Measurements from ENCODE around the gene C10orf62. TPM values are rescaled to one million over a fixed set of nuclear protein-coding genes. Genes with fewer than 3 reads are reported as not detected.

C10orf62 gene
- total and polyA plus RNA-seq, 9 of the 15 experiments (the other 6 are each of a cell fraction or from before 2014, with no cell fraction given) = not detected

DNA sequence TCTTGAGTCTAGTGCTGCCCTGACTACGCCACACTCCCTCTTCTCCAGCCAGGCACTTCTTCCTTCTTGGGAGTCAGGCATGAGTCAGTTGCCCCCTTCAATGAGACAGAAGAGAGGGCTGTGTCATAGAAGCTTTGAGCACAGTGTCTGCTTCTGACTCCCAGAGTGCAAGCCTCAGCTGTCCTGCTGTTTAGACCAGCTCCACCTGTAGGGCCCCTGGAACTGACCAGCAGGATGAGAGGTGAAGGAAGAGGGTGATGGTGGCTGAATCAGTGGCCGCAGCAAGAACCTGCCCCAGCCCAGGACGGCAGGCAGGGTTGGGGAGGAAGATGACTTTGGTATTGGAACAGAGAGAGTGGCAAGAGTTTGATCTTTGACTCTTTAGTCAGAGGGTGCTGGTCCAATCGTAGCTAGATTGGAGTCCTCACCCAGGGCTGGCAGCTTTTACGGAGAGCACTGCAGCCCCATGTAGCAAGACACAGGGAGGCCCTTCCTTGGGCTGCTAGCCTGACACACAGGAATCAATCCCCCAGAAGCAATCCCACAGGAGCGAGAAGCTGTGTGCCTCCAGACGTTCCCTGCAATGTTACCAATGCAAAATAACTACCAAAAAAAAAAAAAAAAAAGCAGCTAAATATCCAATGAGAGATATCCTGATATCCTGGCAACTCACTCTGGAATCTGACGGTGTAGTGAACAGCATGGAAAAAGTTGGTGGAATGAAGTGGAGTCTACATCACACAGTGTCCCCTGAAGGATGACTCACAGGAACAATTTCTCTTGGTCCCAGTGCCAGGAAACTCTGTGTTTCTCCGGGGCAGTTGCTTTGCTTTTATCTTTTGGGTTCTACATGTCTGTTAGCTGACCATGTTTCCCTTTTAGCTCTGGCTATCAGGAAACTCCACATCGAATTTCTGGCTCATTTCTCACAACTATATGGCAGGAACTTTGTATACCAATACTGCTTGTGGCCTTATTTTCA is 6.9 kb downstream of the C10orf62 start (continued):
- TF ChIP-seq FOSL1 (tag; conservative IDR thresholded peaks at IDR 0.05) = peak; percentile 66
- TF ChIP-seq KAT2B (IDR thresholded peaks at IDR 0.05; ENCODE audit: low read depth, low read length) = no peak
- peak; percentile 43; the same call in 1 of the 2 replicates for TF ChIP-seq SMARCA4 (IDR thresholded peaks at IDR 0.05)
- TF ChIP-seq SIRT6 (IDR thresholded peaks at IDR 0.05; ENCODE audit: low read depth, low read length) = no peak
- TF ChIP-seq EGR1 (conservative IDR thresholded peaks at IDR 0.05) = no peak
- TF ChIP-seq, protein P1, sequence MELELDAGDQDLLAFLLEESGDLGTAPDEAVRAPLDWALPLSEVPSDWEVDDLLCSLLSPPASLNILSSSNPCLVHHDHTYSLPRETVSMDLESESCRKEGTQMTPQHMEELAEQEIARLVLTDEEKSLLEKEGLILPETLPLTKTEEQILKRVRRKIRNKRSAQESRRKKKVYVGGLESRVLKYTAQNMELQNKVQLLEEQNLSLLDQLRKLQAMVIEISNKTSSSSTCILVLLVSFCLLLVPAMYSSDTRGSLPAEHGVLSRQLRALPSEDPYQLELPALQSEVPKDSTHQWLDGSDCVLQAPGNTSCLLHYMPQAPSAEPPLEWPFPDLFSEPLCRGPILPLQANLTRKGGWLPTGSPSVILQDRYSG (tag; conservative IDR thresholded peaks at IDR 0.05; ENCODE audit: low read depth) = no peak

DNA sequence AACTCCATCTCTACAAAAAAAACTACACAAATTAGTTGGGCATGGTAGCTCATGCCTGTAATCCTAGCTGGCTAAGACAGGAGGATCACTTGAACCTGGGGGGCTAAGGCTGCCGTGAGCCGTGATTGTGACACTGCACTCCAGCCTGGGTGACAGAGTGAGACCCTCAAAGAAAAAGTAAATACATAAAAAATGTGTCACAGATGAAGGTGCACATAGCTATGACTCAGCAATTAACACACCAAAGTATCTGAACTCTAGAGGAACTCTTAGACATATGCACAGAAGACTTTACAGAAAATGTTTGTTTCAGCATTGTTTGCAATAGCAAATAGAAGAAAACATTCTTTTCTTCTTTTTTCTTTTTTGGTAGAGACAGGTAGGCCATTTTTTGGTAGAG is 8.3 kb downstream of the C10orf62 start:
- ATAC-seq (peak; percentile 48; the same call in 2 of the 3 replicates), DNase-seq (ENCODE audit: extremely low read depth in 1 of 4, low spot score in 3 of 4) (peak in 1 of 4 experiments; percentile 11), FAIRE-seq (peak; percentile 68)
- Histone ChIP-seq H3K9me1 (ENCODE audit: control insufficient read depth, insufficient read depth, low read length) (no peaks in the 10 kb centered on the region), H3K4me2 (ENCODE audit: insufficient read depth, low read length) (peak overlapping the region; percentile 25; the same call in 1 of the 2 replicates), H3K27ac (ENCODE audit: extremely low read depth, low read depth, low read length) (peak overlapping the region; percentile 56; the same call in 2 of the 3 replicates), H3K79me2 (ENCODE audit: control insufficient read depth, insufficient read depth, low read length) (no peaks in the 10 kb centered on the region), H3K9me3 (replicated peaks; ENCODE audit: control insufficient read depth, insufficient read depth, low read depth, low read length) (no peaks in the 10 kb centered on the region), H3K4me3 (no peak overlapping the region), H4K20me1 (replicated peaks; ENCODE audit: control insufficient read depth, insufficient read depth, low read length) (no peaks in the 10 kb centered on the region), H3K36me3 (ENCODE audit: control insufficient read depth, insufficient read depth, low read length) (no peaks in the 10 kb centered on the region), H2AFZ (ENCODE audit: low read depth, low read length) (peak overlapping the region; percentile 86), H3K9ac (ENCODE audit: insufficient read depth in 1 of 2, low read depth in 2 of 2, low read length in 2 of 2) (peak overlapping the region in 1 of 2 experiments; percentile 52; a peak in 1 of 4 replicates), H3K4me1 (replicated peaks in 1 of 2; ENCODE audit: control insufficient read depth in 2 of 2, insufficient read depth in 2 of 2, low read length in 2 of 2) (peaks cover 21 to 23% of the 10 kb centered on the region in 2 experiments), H3K27me3 (ENCODE audit: control insufficient read depth in 2 of 2, insufficient read depth in 2 of 2, low read length in 2 of 2) (no peaks in the 10 kb centered on the region)
- in situ Hi-C loops (cut with MboI) = no loop called here
- CTCF ChIA-PET (ENCODE audit: low intra/inter-chr PET ratio) = no interaction called here
- WGBS (ENCODE audit: insufficient coverage, low coverage, missing lambda C conversion rate) = 45% methylated on average over 2 of the region's 2 CpGs
- intact Hi-C loops (cut with micrococcal nuclease) = no loop called here
- no TSS peak for BruUV-seq (replicated peaks)
- POLR2A ChIA-PET = no interaction called here
- TF ChIP-seq PHTF2 (CRISPR knock-in tag; IDR thresholded peaks at IDR 0.05) (no peak), KAT7 (CRISPR knock-in tag; IDR thresholded peaks at IDR 0.05; ENCODE audit: borderline replicate concordance) (no peak), NFE2L1 (tag; IDR thresholded peaks at IDR 0.05; ENCODE audit: borderline replicate concordance, low read depth) (peak; percentile 93), SAFB (IDR thresholded peaks at IDR 0.05; ENCODE audit: borderline replicate concordance, low read depth, low read length) (no peak), ZNF584 (CRISPR knock-in tag; IDR thresholded peaks at IDR 0.05; ENCODE audit: low read depth) (no peak), ZNF780A (CRISPR knock-in tag; IDR thresholded peaks at IDR 0.05) (no peak), NFE2 (IDR thresholded peaks at IDR 0.05; ENCODE audit: low read depth) (peak; percentile 92), C11orf30 (IDR thresholded peaks at IDR 0.05; ENCODE audit: low read depth) (peak; percentile 92), SMARCA4 (IDR thresholded peaks at IDR 0.05) (0 out of 2 replicates have a peak, but pooled peaks have one; percentile 28), SREBF1 (IDR thresholded peaks at IDR 0.05; ENCODE audit: borderline replicate concordance, low read depth, low read length) (no peak), COPS2 (conservative IDR thresholded peaks at IDR 0.05) (no peak), BDP1 (IDR thresholded peaks at IDR 0.05; ENCODE audit: insufficient read depth, insufficient read length) (no peak), PHB2 (IDR thresholded peaks at IDR 0.05; ENCODE audit: low read depth) (no peak)
- TF ChIP-seq, protein P2, sequence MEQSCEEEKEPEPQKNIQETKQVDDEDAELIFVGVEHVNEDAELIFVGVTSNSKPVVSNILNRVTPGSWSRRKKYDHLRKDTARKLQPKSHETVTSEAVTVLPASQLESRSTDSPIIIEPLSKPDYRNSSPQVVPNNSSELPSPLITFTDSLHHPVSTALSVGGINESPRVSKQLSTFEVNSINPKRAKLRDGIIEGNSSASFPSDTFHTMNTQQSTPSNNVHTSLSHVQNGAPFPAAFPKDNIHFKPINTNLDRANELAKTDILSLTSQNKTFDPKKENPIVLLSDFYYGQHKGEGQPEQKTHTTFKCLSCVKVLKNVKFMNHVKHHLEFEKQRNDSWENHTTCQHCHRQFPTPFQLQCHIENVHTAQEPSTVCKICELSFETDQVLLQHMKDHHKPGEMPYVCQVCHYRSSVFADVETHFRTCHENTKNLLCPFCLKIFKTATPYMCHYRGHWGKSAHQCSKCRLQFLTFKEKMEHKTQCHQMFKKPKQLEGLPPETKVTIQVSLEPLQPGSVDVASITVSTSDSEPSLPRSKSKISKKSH (CRISPR knock-in tag; IDR thresholded peaks at IDR 0.05) = no peak

All from K562 (cell line).